HepG2 (cell line): ENCODE data around the gene RRN3. TPM values are rescaled to one million over a fixed set of nuclear protein-coding genes. Genes with fewer than 3 reads are reported as not detected.

Source experiments
- CHD4 ChIP-seq: fragments of 200-600 bp; sonication (generic); IDR thresholded peaks from 2 replicates; pipeline ENCODE4 v1.7.0; 2017; ENCODE audit warnings: mild to moderate bottlenecking, low read length, borderline replicate concordance
- ISL2 ChIP-seq: sonication (generic); formaldehyde crosslinking; IDR thresholded peaks from 2 replicates; pipeline ENCODE4 v1.5.0; 2020; ENCODE audit warnings: missing genetic modification reagents
- MXD4 ChIP-seq: IDR thresholded peaks from 2 replicates; pipeline ENCODE4 v1.6.1; 2016; ENCODE audit warnings: mild to moderate bottlenecking, missing biosample characterization, missing genetic modification reagents
- NFE2L2 ChIP-seq: fragments of 150-350 bp; IDR thresholded peaks from 2 replicates; pipeline ENCODE4 v1.6.1; 2014; ENCODE audit warnings: low read length
- RAD51 ChIP-seq: fragments of 450-650 bp; IDR thresholded peaks from 2 replicates; pipeline ENCODE4 v1.6.1; 2016; ENCODE audit warnings: borderline replicate concordance
- RFXANK ChIP-seq: IDR thresholded peaks from 2 replicates; pipeline ENCODE4 v1.6.1; 2016
- SALL2 ChIP-seq: sonication (generic); formaldehyde crosslinking; IDR thresholded peaks from 2 replicates; pipeline ENCODE4 v1.8.1; 2023; ENCODE audit warnings: mild to moderate bottlenecking, missing genetic modification reagents, inconsistent platforms
- SMARCC2 ChIP-seq: fragments of 450-650 bp; IDR thresholded peaks from 2 replicates; pipeline ENCODE4 v1.6.1; 2017; ENCODE audit warnings: antibody characterized with exemption, mild to moderate bottlenecking
- SNAPC2 ChIP-seq: sonication (generic); formaldehyde crosslinking; IDR thresholded peaks from 2 replicates; pipeline ENCODE4 v1.8.1; 2022; ENCODE audit warnings: mild to moderate bottlenecking, missing genetic modification reagents
- TCF7 ChIP-seq: sonication (generic); IDR thresholded peaks from 2 replicates; pipeline ENCODE4 v1.6.1; 2016; ENCODE audit warnings: antibody characterized with exemption, low read depth
- TOPORS ChIP-seq: sonication (generic); formaldehyde crosslinking; IDR thresholded peaks from 2 replicates; pipeline ENCODE4 v1.8.0; 2023; ENCODE audit warnings: mild to moderate bottlenecking, missing genetic modification reagents
- ZNF468 ChIP-seq: sonication (generic); formaldehyde crosslinking; IDR thresholded peaks from 2 replicates; pipeline ENCODE4 v1.8.0; 2022; ENCODE audit warnings: mild to moderate bottlenecking, moderate library complexity, missing genetic modification reagents
- ZNF549 ChIP-seq: sonication (generic); formaldehyde crosslinking; IDR thresholded peaks from 2 replicates; pipeline ENCODE4 v1.5.0; 2020; ENCODE audit warnings: missing genetic modification reagents
- ZNF570 ChIP-seq: sonication (generic); formaldehyde crosslinking; IDR thresholded peaks from 2 replicates; pipeline ENCODE4 v1.4.0; 2020; ENCODE audit warnings: mild to moderate bottlenecking, missing genetic modification reagents, borderline replicate concordance
- ZNF746 ChIP-seq: sonication (generic); formaldehyde crosslinking; IDR thresholded peaks from 2 replicates; pipeline ENCODE4 v1.8.0; 2022; ENCODE audit warnings: mild to moderate bottlenecking, missing genetic modification reagents
- ZNF775 ChIP-seq: sonication (generic); formaldehyde crosslinking; IDR thresholded peaks from 2 replicates; pipeline ENCODE4 v1.4.0; 2020; ENCODE audit warnings: missing genetic modification reagents, mild to moderate bottlenecking, moderate library complexity, borderline replicate concordance
- ZZZ3 ChIP-seq: sonication (generic); formaldehyde crosslinking; IDR thresholded peaks from 2 replicates; pipeline ENCODE4 v1.4.0; 2020; ENCODE audit warnings: missing genetic modification reagents, mild to moderate bottlenecking, borderline replicate concordance
- polyA plus RNA-seq, 8 experiments: library from polyadenylated mRNA; depleted of rRNA in 3 of 8; stranded (reverse) in 7 of 8; unstranded in 1 of 8; fragments of >200 nt; fragmentation: Illumina TruSeq in 4 of 8; extraction: Trizol in 4 of 8; gene quantifications; 2 replicates each; pipeline versions ENCODE4 v1.2.1 to v1.2.3, GENCODE V29; 2011 to 2016; ENCODE audit warnings: low read depth in 4 of 8, missing spikeins in 1 of 8, mixed read lengths in 1 of 8; ENCODE audit not compliant: insufficient read depth in 1 of 8
- total RNA-seq, 5 experiments: library from RNA; depleted of rRNA; stranded (reverse); fragments of >200 nt; fragmentation: Illumina TruSeq; extraction: Trizol; gene quantifications; 2 replicates each; pipeline ENCODE4 v1.2.3, GENCODE V29; 2016; ENCODE audit warnings: low read depth in 1 of 5
- TF ChIP-seq, protein P1 (sequence below): sonication (generic); formaldehyde crosslinking; IDR thresholded peaks from 2 replicates; pipeline ENCODE4 v1.8.0; 2022; ENCODE audit warnings: low read depth, missing genetic modification reagents
- TF ChIP-seq, protein P2 (sequence below): sonication (generic); formaldehyde crosslinking; IDR thresholded peaks from 2 replicates; pipeline ENCODE4 v1.4.0; 2020; ENCODE audit warnings: mild to moderate bottlenecking, missing genetic modification reagents
- TF ChIP-seq, protein P3 (sequence below): sonication (generic); formaldehyde crosslinking; IDR thresholded peaks from 2 replicates; pipeline ENCODE4 v1.9.0; 2021; ENCODE audit warnings: missing genetic modification reagents, borderline replicate concordance
- TF ChIP-seq, protein P4 (sequence below): IDR thresholded peaks from 2 replicates; pipeline ENCODE4 v1.6.1; 2016; ENCODE audit warnings: low read depth, borderline replicate concordance

Gene RRN3
- total and polyA plus RNA-seq, 2 of the 13 experiments (the other 11 are each of a cell fraction or from before 2014, with no cell fraction given): 45.8 to 67.0 TPM

DNA sequence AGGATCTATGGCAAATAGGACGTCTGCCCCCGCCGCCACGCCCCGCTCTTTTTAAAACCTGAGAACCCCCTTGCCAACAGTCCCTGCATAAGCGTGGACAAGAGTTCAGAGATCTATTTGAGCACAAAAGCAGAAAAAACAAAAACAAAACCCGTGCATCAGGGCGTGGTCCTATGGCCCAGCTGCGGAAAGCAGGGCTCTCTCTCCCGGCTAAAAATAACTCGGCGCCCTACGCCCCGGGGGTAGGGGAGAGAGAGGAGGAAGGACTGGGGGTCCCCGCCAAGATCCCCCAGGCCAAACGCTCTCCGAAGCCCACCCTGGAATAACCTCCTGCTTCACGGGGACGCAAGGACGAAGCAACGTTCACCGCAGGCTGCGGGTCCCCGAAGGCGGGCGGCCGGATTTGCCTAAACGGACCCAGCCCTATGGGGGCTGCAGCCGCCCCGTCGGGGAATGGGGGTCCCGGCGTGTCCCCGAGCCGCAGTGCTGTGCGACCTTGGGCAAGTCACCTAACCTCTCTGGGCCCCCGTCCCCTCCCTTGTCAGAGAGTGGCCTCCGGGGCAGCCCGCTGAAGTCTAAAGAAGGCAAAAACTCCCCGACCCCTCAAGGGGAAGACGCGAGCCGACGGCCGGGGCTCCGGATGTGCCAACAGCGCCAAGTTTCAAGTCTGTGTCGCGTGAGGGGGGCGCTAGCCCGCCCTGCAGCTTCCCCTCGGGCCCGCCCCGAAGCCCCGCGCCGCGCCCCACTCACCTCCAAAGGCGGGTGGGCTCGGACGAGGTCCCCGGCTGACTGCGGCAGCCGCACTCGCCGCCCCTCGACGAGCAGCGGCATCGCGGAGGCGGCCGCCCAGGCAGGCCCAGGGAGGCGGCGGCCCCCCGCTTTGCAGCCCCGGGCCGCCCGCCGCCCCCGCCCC lies 38.7 kb downstream of the RRN3 start (continued):
- TF ChIP-seq ZNF775 (CRISPR knock-in tag) (no peak), RAD51 (no peak), SALL2 (CRISPR knock-in tag) (no peak; the same call in none of the 2 replicates), TCF7 (no peak), NFE2L2 (no peak), ZNF746 (CRISPR knock-in tag) (0 out of 2 replicates have a peak, but pooled peaks have one; percentile 22), ZNF549 (no peak), RFXANK (CRISPR knock-in tag) (no peak), ZNF468 (CRISPR knock-in tag) (peak; percentile 80; the same call in 1 of the 2 replicates), SNAPC2 (CRISPR knock-in tag) (no peak), MXD4 (CRISPR knock-in tag) (no peak; the same call in 1 of the 2 replicates), CHD4 (peak; percentile 76; the same call in 1 of the 2 replicates), ZNF570 (CRISPR knock-in tag) (no peak), ISL2 (CRISPR knock-in tag) (peak; percentile 56; the same call in 1 of the 2 replicates), SMARCC2 (no peak), TOPORS (CRISPR knock-in tag) (no peak), ZZZ3 (CRISPR knock-in tag) (no peak)
- TF ChIP-seq, protein P1, sequence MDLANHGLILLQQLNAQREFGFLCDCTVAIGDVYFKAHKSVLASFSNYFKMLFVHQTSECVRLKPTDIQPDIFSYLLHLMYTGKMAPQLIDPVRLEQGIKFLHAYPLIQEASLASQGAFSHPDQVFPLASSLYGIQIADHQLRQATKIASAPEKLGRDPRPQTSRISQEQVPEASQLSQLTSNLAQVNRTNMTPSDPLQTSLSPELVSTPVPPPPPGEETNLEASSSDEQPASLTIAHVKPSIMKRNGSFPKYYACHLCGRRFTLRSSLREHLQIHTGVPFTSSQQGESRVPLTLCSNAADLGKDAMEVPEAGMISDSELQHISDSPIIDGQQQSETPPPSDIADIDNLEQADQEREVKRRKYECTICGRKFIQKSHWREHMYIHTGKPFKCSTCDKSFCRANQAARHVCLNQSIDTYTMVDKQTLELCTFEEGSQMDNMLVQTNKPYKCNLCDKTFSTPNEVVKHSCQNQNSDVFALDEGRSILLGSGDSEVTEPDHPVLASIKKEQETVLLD (CRISPR knock-in tag): peak; percentile 85; the same call in 1 of the 2 replicates
- TF ChIP-seq, protein P2, sequence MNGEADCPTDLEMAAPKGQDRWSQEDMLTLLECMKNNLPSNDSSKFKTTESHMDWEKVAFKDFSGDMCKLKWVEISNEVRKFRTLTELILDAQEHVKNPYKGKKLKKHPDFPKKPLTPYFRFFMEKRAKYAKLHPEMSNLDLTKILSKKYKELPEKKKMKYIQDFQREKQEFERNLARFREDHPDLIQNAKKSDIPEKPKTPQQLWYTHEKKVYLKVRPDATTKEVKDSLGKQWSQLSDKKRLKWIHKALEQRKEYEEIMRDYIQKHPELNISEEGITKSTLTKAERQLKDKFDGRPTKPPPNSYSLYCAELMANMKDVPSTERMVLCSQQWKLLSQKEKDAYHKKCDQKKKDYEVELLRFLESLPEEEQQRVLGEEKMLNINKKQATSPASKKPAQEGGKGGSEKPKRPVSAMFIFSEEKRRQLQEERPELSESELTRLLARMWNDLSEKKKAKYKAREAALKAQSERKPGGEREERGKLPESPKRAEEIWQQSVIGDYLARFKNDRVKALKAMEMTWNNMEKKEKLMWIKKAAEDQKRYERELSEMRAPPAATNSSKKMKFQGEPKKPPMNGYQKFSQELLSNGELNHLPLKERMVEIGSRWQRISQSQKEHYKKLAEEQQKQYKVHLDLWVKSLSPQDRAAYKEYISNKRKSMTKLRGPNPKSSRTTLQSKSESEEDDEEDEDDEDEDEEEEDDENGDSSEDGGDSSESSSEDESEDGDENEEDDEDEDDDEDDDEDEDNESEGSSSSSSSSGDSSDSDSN (CRISPR knock-in tag): peak; percentile 76
- TF ChIP-seq, protein P3, sequence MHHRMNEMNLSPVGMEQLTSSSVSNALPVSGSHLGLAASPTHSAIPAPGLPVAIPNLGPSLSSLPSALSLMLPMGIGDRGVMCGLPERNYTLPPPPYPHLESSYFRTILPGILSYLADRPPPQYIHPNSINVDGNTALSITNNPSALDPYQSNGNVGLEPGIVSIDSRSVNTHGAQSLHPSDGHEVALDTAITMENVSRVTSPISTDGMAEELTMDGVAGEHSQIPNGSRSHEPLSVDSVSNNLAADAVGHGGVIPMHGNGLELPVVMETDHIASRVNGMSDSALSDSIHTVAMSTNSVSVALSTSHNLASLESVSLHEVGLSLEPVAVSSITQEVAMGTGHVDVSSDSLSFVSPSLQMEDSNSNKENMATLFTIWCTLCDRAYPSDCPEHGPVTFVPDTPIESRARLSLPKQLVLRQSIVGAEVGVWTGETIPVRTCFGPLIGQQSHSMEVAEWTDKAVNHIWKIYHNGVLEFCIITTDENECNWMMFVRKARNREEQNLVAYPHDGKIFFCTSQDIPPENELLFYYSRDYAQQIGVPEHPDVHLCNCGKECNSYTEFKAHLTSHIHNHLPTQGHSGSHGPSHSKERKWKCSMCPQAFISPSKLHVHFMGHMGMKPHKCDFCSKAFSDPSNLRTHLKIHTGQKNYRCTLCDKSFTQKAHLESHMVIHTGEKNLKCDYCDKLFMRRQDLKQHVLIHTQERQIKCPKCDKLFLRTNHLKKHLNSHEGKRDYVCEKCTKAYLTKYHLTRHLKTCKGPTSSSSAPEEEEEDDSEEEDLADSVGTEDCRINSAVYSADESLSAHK: no peak
- TF ChIP-seq, protein P4, sequence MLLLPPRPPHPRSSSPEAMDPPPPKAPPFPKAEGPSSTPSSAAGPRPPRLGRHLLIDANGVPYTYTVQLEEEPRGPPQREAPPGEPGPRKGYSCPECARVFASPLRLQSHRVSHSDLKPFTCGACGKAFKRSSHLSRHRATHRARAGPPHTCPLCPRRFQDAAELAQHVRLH (CRISPR knock-in tag): no peak
